NCI-H2081 (cell line): ENCODE results near the gene ESPN.
"Not testable (repeated sequence)": the region's sequence is repeated elsewhere in the genome, so short reads cannot be mapped to it uniquely, and the experiment has no call there.

Experiments used
- DNase-seq, 2 experiments: peaks; one replicate each; lab custom pipeline; 2025; lab: John Stamatoyannopoulos, UW

The ESPN gene

DNA sequence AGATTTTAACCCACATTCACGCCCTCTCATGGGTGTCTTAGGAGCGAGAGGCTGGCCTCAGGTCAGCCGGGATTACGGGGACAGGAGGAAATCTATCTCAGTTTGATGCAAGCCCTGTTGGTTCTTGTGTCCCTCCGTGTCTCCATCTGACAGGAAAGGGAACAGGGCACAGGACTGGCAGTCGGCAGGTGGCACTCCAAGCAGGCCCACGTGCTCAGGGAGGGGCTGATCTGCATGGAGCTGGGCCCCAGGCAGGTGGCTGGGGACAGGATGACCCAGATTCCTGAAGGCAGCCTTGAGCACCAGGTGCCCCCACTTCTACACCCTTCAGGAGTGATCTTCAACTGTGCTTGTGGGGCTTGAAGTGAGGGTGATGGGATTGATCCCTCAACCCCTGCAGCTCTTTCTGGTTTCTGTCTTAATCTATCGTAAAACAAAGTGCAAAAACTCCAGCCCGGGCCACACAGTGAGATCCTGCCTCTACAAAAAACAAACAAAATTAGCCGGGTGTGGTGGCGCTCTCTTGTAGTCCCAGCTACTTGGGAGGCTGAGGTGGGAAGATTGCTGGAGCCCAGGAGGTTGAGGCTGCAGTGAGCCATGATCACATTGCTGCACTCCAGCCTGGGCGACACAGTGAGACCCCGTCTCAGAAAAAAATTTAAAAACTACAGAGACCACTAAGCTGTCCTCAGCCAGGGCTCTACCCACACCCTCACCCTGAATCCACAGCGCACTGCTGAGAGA, 58.6 kb downstream of the ESPN start:
- DNase-seq, result peak in 1 of 2 experiments; percentile 51

DNA sequence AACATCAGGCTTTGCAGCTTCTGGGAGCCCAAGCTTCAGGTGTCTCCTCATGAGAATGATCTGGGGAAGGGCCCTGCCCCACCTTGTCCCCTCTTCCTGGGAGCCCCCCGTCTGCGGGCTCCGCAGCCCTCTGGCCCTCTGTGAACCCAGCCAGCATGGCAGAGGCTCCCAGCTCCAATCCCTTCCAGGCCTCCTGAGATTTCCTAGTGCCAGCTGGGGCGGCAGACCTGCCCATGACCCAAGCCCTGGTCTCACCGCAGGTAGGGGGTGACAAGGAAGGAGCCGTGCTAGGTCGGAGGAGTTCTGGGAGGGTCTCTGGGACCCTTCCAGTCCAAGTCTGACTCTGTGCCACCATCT, 59.2 kb downstream of the ESPN start:
- no peak for DNase-seq

DNA sequence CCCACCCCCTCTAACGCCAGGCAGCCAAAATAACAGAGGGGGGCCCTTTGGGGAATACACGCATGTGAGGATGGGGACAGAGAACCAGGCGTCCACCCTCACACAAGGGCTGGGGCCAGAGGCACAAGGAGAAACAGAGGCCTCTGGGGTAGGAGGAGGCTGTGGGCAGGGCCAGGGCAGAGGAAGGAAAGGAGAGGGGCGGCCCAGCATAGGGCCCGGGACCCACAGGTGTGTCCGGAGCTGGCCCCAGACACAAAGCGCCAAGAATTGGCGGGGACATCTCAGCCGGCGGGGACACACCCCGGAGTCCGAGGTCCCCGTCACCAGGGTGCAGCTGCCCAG, 60.2 kb downstream of the ESPN start:
- DNase-seq, result no peak

DNA sequence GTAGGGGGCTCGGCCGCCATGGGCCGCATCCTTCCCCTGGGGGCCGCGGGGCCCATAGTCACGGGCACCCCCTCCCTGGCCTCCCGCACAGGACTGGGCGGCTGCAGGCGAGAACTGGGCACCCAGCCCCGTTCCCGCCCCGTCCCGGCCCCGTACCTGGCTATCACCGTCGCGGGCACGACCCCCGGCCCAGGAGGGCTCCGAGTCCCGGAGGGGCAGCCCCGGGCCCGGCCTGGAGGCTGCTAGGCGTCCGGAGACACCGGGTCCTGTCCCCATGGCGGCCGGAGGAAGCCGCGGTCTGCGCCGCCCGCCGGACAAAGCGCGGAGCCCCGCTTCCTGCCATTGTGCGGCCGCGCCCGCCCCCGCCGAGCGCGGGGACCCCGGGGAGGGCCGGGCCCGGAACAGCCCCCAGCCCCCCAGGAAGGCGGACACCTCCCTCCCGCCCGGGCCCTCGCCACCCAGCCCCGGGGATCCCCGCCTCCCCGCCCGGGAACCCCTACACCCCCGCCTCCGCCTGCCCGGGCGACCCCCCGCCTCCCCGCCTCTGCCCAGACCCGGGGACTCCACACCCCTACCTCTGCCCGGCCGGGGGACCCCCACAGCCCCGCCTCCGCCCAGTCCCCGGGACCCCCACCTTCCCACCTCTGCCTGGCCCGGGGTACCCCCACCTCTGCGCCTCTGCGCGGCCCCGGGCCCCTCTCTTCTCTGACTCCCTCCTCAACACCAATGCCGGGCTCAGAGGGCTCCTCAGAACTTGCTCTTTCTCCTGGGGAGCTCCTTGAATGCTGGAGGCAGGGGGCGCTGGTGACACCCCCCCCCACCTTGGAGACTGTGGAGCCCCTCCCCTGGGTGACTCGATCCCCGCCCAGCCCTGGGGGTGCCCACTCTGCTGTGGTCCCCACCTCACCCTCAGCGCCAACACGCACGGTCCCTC, 60.9 kb downstream of the ESPN start:
- no peak for DNase-seq

DNA sequence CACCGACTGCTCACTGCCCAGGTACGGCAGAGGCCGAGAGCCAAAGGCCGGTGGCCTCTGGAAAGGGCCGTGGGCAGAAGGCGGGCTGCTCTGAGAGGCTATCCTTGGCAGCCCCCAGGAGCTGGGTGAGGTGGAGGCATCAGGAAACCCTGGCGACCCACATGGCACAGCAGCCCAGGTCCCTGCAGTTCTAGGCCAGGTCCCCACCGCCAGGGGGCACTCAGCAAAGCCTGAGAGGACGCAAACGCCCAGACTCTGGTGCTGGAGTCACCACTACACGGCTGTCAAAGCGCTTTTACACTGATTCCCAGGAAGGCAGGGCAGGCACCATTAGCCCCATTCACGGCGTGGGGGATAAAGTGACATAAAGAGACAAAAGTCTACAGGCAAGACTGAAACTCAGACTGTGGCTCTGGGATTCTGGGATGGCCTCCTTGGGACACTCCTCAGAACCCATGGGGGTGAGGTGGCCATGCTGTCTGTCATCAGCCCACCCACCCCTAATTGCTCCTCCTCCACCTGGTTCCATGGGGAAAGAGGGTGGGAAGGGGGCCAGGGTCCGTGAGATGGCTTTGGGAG, 61.9 kb downstream of the ESPN start:
- DNase-seq, result peak; percentile 73 to 84

DNA sequence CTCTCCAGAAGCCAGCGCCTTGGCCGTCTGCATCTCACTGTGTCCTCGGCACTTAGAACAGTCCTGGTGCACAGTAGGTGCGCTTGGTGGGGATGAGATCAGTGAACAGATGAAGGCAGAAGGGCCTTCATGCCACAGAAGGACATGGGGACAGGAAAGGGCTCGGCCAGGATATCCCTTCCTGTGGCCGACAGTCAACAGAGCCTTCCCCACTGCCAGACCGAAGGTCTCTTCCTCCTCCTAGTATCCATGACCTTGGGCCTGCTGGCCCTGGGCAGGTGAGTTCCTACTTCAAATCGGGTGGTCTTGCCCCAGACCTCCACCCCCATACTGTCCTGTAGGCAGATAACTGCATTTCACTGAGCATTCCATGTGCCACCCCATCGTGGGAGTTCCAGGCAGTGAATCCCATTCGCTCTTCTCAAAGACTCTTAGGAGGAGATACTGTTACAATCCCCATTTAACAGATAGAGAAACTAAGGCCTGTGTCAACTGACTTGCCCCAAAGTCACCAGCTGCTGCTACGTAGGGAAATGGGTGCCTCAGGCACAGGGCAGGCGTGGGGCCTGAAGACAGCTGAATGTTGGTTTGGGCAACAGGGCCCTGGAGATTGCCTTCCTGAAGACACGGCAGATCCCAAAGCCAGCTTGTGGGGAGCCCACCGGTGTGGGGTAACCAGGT, 63.4 kb downstream of the ESPN start:
- no peak for DNase-seq

DNA sequence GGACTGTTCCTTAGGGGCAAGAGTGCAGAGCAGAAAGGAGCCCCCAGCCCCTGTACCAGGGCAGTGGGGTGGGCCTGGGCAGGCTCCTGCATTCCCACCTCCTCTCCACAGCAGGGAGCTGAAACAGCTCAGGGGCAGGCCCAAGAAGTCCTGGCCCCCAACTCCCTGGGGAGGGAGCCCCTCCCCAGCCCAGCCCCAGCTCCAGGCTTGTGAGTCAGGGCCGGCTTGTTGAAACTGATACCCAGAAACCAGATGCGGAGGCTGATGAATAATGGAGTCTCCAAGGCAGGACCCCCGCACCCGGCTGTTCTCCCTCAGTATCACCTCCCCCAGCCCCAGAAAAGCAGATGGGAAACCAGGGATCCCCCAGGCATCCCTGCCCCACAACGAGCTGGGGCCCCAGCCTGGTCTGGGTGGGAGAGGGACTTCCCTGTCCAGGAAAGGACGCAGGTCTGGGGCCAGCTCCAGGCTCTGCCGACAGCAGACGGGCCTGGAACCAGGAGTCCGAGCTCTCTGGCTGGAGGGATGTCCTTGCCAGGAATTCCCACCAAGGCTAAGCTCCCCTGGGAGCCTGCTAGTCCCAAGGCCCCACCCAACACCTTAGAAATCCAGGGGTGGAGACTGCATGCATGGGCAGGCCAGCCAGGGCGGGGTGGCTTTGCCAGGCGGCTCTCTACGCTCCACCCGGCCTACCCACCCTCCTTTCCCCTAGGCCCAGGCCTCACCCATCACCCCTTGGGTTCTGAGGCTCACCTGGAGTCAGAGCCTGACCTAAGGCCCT, 64.2 kb downstream of the ESPN start:
- no peak for DNase-seq

DNA sequence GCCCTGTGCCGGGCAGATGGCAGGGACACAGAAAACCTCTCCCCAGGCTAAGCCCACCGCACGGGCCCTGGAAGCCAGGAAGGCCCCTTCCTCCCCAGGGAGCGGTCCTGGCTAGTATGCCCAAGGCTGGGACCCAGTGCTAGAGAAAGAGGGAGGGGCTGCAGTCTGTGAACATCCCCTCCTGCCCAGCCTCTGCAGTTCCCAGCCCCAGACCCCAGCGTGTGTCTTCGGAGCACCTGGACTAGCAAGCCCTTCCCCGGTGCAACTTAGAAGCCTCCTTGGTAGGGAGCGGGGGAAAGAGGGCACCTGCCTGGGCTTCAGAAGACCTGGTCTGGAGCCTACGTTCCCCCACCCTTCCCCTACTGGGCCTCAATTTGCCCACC, 64.8 kb downstream of the ESPN start:
- no peak for DNase-seq

DNA sequence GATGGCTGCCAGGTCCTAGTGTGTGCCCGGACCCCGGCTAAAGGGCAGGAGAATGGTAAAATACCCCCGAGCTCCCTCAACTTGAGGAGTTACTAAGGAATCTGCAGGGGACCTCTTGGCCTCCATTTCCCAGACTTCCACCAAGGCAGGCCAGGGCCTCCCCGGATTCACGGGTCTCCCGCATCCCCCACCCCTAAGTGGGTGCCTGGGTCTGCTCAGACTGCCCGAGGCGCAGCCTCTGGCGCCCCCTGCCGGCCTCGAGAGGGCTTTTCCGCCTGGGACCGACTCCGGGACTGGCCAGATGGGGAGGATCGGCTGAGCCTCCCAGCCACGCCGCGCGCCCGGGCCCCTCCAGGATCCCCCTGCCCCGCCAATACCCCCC, 65.2 kb downstream of the ESPN start:
- peak; percentile 73 to 75 for DNase-seq

DNA sequence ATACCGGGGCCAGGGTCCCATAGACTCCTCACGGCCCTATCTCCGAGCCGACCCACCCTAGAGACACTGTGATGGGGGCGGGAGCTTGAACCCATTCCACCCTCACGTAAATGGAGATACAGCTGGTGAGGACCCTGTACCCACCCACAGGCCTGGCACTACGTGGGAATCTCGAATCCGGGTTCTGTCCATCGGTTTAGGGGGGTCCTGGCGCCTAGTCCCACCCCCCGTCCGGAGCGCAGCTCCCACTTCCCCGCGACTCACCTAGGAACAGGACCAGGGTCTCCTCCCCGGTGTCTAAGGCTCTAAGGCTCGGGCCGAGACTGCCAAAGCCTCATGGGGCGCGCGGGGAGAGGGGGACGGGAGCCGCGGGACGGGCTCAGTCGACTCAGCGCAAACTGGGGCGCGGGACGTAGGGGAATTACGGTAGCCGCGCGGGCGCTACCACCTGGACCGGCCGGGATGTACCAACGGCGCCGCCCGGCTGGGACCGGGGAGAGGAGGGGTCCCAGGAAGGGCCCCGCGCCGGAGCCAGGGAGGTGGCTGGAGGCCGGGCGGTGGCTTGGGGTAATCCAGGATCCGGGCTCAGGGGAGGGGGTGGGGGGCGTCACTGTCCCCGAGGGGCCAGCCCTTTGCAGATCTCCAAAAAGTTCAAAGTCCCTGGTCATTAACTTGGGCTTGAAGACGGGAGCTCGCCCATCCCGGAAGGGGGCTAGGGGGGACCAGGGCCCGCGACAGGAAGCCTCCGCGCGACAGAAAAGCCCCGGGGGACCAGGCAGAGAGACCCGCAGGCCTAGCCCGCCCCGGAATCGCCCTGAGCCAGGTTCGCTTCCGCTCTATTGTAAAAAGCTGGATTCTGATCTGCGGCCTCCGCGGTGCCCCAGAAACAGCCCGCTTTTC, 65.9 kb downstream of the ESPN start:
- DNase-seq, result peak; percentile 51 to 68

DNA sequence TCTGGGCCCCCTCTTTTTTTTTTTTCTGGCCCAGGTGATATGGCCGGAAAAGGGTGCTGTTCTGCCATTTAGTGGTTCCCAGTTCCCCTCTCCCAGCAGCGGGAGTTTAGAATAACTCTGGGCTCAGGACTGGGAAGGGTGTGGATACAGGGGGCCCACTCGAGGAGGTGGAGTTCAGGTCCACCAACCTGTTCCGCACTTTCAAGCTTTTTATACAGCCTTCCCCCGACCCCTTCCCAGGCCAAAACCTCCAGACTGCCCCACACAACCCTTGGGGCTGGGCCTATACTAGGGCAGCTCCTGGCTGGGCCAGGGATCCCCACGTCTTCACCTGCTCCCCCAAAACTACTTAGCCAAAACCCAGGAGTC, 66.5 kb downstream of the ESPN start:
- DNase-seq, result no peak

DNA sequence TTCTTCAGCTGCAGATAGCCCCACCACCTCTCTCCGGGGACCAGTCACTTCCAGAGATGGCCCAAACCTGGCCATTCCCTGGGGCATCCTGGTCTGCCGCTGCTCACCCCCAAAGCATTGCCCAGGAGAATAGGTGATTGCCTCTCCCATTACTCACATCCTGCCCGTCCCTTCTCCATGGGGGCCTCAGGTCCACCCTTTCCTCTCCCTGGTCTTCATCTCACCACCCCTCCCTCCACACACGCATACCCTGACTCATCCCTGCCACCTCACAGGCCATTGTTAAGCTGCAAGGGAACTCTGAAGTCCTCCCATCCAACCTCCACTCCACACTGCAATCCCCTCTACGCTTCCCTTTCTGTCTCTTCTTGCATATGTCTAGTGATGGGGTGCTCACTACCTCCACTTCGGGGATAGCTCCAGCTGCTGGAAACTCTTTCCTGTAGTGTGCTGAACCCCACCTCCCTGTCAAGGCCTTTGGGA, 66.9 kb downstream of the ESPN start, which contains the start of gene PLEKHG5:
Gene PLEKHG5, minus strand, starts transcription at position 188 of the 483 bp plus-strand sequence. CDS start 14,096 bp downstream, outside the sequence.
- DNase-seq, result no peak

DNA sequence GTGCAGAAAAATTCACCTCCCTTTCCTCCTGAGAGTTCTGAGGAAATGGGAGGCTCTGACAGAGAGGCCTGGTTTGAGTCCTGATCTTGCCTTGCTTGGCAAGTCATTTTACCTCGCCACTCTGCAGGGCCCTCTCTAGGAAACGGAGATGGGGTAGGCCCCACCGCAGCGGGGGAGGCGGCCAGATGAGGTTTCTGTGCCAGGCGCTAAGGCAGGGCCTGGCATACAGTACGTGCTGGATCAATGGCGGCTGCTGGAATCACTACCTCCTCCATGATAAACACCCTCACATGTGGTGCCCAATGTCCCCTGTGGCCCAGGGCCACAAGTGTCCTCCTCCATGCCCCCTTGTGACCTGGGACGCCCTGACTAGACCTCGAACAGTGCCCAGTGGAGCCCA, 67.4 kb downstream of the ESPN start:
- DNase-seq, result no peak

DNA sequence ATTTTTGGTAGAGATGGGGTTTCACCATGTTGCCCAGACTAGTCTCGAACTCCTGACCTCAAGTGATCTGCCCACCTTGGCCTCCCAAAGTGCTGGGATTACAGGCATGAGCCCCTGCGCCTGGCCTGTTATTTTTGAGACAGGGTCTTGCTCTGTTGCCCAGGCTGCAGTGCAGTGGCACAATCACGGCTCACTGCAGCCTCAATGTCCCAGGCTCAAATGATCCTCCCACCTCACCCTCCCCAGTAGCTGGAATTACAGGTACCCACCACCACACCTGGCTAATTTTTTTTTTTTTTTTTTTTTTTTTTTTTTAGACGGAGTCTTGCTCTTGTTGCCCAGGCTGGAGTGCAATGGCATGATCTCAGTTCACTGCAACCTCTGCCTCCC, 69.3 kb downstream of the ESPN start:
- DNase-seq, result not testable (repeated sequence)

DNA sequence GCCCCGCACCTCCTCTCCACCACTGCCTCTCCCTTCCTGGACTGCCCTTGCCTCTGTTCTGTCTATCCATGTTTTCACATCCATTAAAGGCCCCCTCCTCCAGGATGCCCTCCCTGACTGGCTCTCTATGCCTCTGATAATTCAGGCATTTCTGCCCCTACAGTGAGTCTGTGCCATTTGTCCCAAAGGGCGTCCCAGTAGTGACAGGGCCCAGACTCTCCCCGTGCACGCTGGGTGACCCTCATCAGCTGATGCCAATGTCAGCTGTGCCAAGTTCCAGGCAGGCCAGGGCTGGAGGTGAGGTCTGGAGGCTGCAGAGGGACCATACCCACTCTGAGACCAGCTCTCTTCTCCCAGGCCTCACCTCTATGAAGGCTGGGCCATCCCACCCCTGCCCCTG, 70.1 kb downstream of the ESPN start:
- no peak for DNase-seq

DNA sequence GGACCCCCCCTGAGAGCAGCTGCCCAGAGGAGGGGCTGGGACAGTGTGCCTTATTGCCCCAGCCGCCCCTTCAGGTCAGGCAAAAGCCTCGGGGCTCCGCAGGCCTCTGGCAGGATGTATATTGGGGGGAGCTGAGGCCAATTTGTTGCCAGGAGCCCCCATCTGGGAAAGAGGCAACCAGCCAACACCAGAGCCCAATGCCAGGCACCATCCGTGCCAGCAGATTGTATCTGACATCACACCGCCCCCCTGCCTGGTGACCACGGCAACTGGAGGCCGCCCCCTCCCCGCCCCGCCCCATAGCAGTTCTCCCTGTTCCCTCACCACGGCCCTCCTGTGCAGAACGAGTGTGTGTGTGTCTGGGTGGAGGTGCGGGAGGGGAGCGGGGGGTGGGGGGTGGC, 70.5 kb downstream of the ESPN start:
- peak; percentile 80 to 81 for DNase-seq

DNA sequence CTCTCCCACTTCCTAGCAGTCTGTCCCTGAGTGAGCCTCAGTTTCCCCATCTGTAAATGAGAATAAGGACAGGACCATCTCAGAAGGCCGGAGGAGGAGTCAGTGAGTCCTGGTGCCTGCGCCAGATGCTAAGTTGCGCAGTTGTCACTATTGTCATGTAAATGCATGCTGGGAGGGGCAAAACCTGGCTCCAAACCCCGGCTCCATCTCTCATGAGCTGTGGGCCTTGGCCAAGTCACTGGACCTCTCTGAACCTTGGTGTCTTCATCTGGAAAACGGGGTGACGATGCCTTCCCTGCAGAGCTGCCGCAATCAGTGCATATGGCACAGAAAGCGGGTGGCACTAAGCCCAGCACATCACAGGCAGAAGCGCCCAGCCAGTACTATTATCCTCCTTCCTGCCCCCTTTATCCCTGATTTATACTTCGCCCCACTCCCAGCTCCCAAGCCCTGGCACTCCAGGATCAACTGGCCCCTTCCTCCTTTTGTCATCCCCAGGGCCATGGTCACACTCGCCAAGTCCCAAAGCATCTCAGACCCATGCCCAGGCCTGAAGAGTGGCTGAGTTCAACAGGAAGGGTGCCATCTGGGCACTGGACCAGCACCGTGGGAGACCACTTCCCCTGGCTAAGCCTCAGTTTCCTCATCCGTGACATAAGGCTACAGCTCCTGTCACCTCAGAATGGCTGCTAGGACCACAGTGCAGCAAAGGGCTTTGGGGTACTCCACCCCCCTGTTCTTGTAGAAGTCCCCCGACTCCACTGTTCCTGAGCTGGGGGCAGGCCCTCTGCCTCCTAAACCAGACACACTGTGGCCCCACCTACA, 71.2 kb downstream of the ESPN start:
- no peak for DNase-seq

DNA sequence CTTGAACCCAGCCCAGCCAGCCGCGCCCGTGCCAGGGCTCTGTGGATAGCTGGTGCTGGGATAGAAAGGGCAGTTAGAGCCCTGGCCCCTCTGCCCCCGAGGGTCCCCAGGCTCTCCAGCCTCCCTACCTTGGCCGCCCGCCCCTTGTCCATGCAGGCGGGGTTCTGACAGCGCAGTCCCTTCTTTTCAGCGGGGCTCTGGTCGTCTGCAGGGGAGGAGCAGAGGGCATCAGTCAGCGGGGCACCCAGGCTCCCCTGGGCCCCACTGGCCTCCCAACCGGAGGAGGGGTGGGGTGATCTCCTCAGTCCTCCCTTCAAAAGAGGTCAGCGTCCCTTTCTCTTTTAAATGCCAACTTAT, 71.8 kb downstream of the ESPN start:
- DNase-seq, result no peak

DNA sequence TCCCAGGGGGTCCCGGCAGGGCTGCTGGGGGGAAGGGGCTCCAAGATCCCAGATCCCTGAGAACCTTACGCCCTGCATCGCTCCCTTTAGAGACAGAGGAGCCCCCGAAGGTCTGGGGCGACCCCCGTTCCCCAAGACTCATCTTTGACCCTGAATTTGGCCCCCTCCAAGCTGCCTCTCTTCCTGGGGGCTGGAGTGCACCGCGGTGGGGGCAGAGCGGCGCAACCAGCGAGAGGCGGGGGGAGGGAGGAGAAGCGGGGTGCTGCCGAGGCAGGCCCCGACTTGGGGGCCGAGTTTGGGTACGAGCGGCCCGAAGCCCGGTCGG, 72.3 kb downstream of the ESPN start:
- no peak for DNase-seq
